ENCODE results near the gene KLF15.

DNA sequence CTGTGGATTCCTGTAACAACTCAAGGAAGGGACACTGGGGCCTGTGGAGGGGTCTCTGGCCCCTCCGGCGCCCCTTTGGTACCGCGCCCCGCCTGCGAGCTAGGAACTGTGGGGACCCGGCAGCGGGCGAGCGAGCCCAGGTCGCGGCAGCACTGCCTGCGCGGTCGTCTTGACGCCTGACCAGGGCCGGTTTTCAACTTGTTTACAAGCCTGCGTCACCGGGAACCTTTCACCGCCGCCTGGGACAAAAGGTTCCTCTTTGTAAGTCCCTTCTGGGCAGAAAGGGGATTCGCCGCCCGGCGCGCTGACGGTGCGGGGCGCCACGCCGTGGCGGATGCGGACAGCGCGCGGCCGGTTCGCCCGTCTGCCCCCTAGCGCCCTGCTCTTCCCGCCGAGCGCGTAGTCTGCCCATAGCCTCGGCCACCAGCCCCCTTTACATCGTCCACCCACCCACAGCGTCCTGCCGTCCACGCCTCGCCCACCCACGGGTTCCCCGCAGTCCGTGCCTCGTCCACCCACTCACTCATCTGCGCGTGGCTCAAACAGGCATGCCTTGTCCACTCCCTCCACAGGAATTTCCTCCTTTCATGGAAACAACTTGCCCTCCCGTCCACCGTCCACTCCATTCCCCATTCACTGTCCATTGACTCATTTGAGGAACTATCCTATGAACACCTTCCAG is 32.0 kb upstream of the KLF15 start:
- TF ChIP-seq, protein P1, sequence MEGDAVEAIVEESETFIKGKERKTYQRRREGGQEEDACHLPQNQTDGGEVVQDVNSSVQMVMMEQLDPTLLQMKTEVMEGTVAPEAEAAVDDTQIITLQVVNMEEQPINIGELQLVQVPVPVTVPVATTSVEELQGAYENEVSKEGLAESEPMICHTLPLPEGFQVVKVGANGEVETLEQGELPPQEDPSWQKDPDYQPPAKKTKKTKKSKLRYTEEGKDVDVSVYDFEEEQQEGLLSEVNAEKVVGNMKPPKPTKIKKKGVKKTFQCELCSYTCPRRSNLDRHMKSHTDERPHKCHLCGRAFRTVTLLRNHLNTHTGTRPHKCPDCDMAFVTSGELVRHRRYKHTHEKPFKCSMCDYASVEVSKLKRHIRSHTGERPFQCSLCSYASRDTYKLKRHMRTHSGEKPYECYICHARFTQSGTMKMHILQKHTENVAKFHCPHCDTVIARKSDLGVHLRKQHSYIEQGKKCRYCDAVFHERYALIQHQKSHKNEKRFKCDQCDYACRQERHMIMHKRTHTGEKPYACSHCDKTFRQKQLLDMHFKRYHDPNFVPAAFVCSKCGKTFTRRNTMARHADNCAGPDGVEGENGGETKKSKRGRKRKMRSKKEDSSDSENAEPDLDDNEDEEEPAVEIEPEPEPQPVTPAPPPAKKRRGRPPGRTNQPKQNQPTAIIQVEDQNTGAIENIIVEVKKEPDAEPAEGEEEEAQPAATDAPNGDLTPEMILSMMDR (optimal IDR thresholded peaks at IDR 0.05 in 1 of 3, IDR thresholded peaks at IDR 0.05 in 1 of 3, conservative IDR thresholded peaks at IDR 0.05 in 1 of 3; ENCODE audit: extremely low read depth in 1 of 3, insufficient read depth in 2 of 3, low read length in 3 of 3): peak; percentile 76 to 100 (median 94)
- no peak for TF ChIP-seq EZH2 (IDR thresholded peaks at IDR 0.05; ENCODE audit: low read length)
